H1 (cell line): Measurements from ENCODE around the gene STXBP4. TPM values are rescaled to one million over a fixed set of nuclear protein-coding genes. Genes with fewer than 3 reads are reported as not detected.

Experiments used
- CEBPB ChIP-seq: IDR thresholded peaks from 2 replicates; pipeline ENCODE4 v1.6.1; 2012; ENCODE audit warnings: low read depth, low read length
- CHD7 ChIP-seq: fragments of 300-600 bp; sonication (generic); IDR thresholded peaks from 2 replicates; pipeline ENCODE4 v1.7.1; 2012; ENCODE audit warnings: low read length, moderate library complexity, mild to moderate bottlenecking, inconsistent platforms; ENCODE audit not compliant: insufficient replicate concordance
- CTBP2 ChIP-seq: IDR thresholded peaks from 2 replicates; pipeline ENCODE4 v1.7.0; 2011; ENCODE audit warnings: borderline replicate concordance, mild to moderate bottlenecking, moderate library complexity, mixed read lengths, low read length; ENCODE audit not compliant: insufficient read depth, insufficient read length
- EZH2 ChIP-seq: fragments of 200-600 bp; sonication (generic); IDR thresholded peaks from 2 replicates; pipeline ENCODE4 v1.7.1; 2012; ENCODE audit warnings: low read depth, mild to moderate bottlenecking, moderate library complexity, low read length, inconsistent platforms; ENCODE audit not compliant: severe bottlenecking
- FOSL1 ChIP-seq: IDR thresholded peaks from 2 replicates; pipeline ENCODE4 v1.6.1; 2011; ENCODE audit warnings: mild to moderate bottlenecking, low read depth, low read length, moderate library complexity; ENCODE audit not compliant: insufficient read depth
- MAFK ChIP-seq: IDR thresholded peaks from 2 replicates; pipeline ENCODE4 v1.6.1; 2012; ENCODE audit warnings: low read depth, mild to moderate bottlenecking, improper control_type of control experiment, low read length
- SIRT6 ChIP-seq: IDR thresholded peaks from one replicate; pipeline ENCODE4 v1.7.1; 2012; ENCODE audit warnings: low read length, inconsistent platforms
- polyA plus RNA-seq, 7 experiments: library from polyadenylated mRNA; depleted of rRNA in 3 of 7; stranded (reverse) in 5 of 7; unstranded in 2 of 7; fragments of >200 nt in 5 of 7; fragments of 200-250 nt in 2 of 7; gene quantifications; 1 replicate in 5 of 7; 2 replicates in 1 of 7; 4 replicates in 1 of 7; pipeline versions ENCODE4 v1.2.1 to v1.2.3, GENCODE V29; 2011 to 2013; ENCODE audit warnings: missing spikeins in 2 of 7, mixed read lengths in 2 of 7
- total RNA-seq: library from RNA; stranded (reverse); fragmentation: NEBNext Ultra II Directional; extraction: Animal tissue kit (Norgen Biotek cat#: 25700); gene quantifications from 2 replicates; pipeline ENCODE4 v1.2.1, GENCODE V29; 2021

STXBP4 gene
- total and polyA plus RNA-seq, 2 of the 8 experiments (the other 6 are each of a cell fraction or from before 2014, with no cell fraction given) = 3.2 to 18.5 TPM

DNA sequence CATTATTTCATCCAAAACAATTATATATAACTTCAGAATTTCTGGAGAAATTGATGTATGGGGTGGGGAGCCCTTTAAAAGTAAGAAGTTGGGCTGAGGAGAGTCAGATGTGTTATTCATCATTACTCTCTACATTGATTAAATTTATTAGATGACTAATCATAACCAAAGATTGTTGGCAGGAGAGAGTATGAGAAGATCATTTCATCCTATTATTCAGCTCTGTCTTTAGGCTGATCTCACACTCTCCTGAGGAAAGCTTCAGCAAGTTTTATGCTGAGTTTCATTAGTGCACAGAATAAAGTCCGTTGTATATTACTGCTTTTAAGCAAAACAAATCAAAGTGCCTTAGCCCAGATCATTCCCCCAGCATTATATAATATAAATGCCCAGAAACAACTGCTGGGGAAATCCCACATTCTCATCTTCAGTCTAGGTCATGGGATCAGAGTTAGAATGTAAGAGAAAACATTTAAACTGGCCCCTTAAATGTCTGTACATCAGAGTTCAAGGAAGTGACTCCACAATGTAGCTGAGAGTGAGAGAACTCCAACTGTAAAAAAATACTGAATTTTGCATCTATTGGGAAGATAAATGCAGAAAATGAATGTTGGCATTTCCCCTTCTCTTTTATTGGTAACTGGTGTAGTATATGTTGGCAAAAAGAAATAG, 166.1 kb downstream of the STXBP4 start (continued):
- no peak for TF ChIP-seq CHD7
- TF ChIP-seq EZH2 = no peak
- TF ChIP-seq CTBP2 = no peak
- TF ChIP-seq FOSL1 = no peak
- TF ChIP-seq CEBPB = no peak
- TF ChIP-seq SIRT6 = no peak
- TF ChIP-seq MAFK = no peak
- TF ChIP-seq, all 59 proteins: peak for 0
